ENCODE data around the gene SUMO4.

Gene SUMO4

GRCh38 chr6:149392535-149392934 is 7.5 kb upstream of the SUMO4 start:
- Histone ChIP-seq H3K27me3 (no peaks in the 10 kb centered on the region), H3K9me3 (no peaks in the 10 kb centered on the region), H3K4me1 (peaks cover 11% of the 10 kb centered on the region), H3K4me3 (ENCODE audit: low read depth, low read length) (no peak overlapping the region), H3K36me3 (peaks cover 11% of the 10 kb centered on the region)
- no peak for TF ChIP-seq CTCF (IDR thresholded peaks at IDR 0.05; ENCODE audit: low read depth, low read length)
- DNase-seq: no peak

DNA sequence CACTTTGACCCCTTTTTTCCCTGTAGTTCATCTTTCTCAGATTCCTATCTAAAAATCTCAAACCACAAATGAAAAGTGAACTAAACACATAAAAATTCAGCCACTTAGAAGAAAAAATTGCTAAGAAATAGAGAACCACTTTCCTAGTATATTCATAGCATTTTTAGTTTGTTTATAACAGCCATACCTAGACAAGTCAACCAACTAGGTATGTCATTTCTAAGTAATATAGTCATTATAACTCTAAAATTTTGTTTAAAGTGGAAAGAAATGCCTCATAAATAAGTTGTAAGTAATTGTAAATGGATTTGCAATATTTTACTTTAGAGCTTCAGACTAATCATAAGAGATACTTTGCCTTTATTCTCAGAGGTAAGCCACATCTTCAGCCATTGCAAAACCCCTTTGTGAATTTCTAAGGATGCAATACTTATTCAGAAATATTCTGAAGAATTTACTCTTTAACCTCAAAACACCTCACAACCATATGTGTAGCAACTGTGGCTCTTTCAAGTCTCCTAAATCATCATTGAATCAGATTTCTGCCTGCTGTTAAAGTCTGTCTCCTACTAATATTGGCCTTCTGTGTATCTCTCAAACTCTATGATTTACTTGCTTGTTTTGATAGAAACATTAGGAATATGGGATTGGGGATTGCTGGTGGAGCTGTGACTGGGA is 6.9 kb upstream of the SUMO4 start:
- no peak for TF ChIP-seq CTCF (IDR thresholded peaks at IDR 0.05; ENCODE audit: low read depth, low read length)
- peaks cover 11% of the 10 kb centered on the region for H3K4me1 ChIP-seq
- no peaks in the 10 kb centered on the region for H3K27me3 ChIP-seq
- H3K9me3 ChIP-seq: no peaks in the 10 kb centered on the region
- no peak overlapping the region for H3K4me3 ChIP-seq (ENCODE audit: low read depth, low read length)
- DNase-seq: no peak
- H3K36me3 ChIP-seq: peaks cover 16% of the 10 kb centered on the region

DNA sequence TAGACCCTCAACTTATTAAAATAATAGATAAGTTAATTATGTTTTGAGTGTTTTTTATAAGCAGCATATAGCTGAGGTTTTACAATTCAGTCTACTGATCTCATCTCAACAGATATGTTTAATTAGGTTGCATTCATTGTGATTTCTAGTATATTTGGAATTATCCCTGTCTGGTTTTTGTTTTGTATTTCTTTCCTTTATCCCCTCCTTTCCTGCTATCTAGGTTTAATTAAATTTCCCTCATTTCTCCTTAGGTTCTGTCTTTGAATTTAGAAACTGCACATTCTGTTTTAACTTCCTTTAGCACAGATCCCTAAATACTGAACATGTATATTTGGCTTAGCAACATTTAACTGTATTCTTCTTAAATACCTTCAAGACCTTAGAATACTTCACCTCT is 4.9 kb upstream of the SUMO4 start:
- H3K4me1 ChIP-seq: peaks cover 11% of the 10 kb centered on the region
- no peak for TF ChIP-seq CTCF (IDR thresholded peaks at IDR 0.05; ENCODE audit: low read depth, low read length)
- no peaks in the 10 kb centered on the region for H3K9me3 ChIP-seq
- H3K36me3 ChIP-seq: peaks cover 27% of the 10 kb centered on the region
- H3K27me3 ChIP-seq: no peaks in the 10 kb centered on the region
- no peak for DNase-seq
- H3K4me3 ChIP-seq (ENCODE audit: low read depth, low read length): no peak overlapping the region

DNA sequence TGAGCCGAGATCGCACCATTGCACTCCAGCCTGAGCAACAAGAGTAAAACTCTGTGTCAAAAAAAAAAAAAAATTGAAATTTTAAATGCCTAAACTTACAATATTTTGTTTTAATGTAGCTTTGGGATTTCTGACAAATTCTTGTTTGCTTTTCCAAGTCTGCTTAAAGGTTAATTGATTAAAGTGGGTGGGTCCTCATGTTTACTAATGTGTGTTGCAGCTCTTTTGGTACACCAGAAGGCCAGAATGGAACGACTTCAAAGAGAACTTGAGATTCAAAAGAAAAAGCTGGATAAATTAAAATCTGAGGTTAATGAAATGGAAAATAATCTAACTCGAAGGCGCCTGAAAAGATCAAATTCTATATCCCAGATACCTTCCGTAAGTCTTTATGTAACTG is 2.7 kb upstream of the SUMO4 start:
- H3K4me3 ChIP-seq (ENCODE audit: low read depth, low read length): no peak overlapping the region
- H3K4me1 ChIP-seq: peaks cover 11% of the 10 kb centered on the region
- H3K36me3 ChIP-seq: peaks cover 31% of the 10 kb centered on the region
- H3K9me3 ChIP-seq: no peaks in the 10 kb centered on the region
- no peak for TF ChIP-seq CTCF (IDR thresholded peaks at IDR 0.05; ENCODE audit: low read depth, low read length)
- no peaks in the 10 kb centered on the region for H3K27me3 ChIP-seq
- no peak for DNase-seq

GRCh38 chr6:149403534-149403933 is 3.5 kb downstream of the SUMO4 start:
- Histone ChIP-seq H3K36me3 (peaks cover 25% of the 10 kb centered on the region), H3K9me3 (no peaks in the 10 kb centered on the region), H3K27me3 (no peaks in the 10 kb centered on the region), H3K4me1 (no peaks in the 10 kb centered on the region), H3K4me3 (ENCODE audit: low read depth, low read length) (no peak overlapping the region)
- DNase-seq: no peak
- no peak for TF ChIP-seq CTCF (IDR thresholded peaks at IDR 0.05; ENCODE audit: low read depth, low read length)

DNA sequence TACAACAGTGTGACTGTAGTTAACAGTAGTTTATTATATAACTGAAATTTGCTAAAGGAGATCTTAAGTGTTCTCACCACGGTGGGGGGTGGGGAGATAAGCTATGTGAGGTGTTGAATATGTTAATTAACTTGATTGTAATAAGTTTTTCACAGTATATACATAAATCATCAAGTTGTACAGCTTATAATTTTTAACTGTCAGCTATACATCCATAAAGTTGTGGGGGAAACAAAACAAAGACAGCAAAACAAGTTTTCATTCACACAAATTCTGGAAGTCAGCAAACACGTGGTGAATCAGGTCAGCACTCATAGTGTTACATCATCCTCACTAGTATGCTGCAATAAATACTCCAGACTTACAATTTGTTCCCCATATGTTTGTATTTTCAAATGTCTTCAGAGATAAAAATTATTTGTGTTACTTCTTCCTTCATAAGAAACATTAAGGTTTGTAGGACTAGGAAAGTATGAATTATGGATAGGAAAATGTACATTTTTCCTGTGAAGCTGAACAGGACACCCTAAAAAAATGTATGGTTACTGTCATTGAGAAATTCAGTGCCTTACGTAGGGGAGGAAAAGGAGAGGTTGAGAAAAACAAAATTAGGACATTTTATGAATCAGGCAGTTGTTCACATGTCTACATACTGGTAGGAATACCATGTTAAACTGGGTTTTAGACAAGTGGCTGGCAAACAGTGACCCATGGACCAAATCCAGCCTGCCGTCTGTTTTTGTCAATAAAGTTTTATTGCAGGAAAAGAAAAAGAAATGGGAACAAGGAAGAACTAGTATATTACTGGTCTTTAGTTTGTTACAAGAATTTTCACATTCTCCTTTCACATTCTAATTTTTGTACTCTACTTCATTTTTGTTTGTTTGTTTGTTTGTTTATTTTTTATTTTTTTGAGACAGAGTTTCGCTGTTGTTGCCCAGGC is 6.0 kb downstream of the SUMO4 start:
- Histone ChIP-seq H3K4me3 (ENCODE audit: low read depth, low read length) (no peak overlapping the region), H3K4me1 (no peaks in the 10 kb centered on the region), H3K9me3 (no peaks in the 10 kb centered on the region), H3K27me3 (no peaks in the 10 kb centered on the region), H3K36me3 (peaks cover 12% of the 10 kb centered on the region)
- DNase-seq: no peak
- TF ChIP-seq CTCF (IDR thresholded peaks at IDR 0.05; ENCODE audit: low read depth, low read length): no peak

Measured in BE2C (cell line).